ENCODE data around the gene VMP1. TPM values are rescaled to one million over a fixed set of nuclear protein-coding genes. Genes with fewer than 3 reads are reported as not detected.

Gene VMP1
- total and polyA plus RNA-seq, 4 donors = 43.3 to 507 (median 352) TPM

DNA sequence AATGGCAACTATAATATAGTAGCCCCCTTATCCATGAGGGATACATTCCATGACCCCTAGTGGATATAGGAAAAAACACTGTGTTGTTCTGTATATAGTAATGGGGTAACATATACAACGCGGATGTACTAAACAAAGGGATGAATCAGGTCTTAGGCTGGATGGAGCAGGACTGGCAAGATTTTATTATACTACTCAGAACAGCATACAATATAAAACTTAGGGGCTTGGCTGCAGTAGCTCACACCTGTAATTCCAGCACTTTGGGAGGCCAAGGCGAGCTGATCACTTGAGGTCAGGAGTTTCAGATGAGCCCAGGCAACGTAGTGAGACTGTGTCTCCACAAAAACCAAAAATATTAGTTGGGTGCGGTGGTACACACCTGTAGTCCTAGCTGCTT is 26.8 kb downstream of the VMP1 start:
- DNase-seq (no peak), ATAC-seq (ENCODE audit: low FRiP score) (no peak)
- Histone ChIP-seq H3K27ac (ENCODE audit: low read depth in 1 of 2, low read length in 2 of 2) (no peak overlapping the region), H3K4me1 (ENCODE audit: control insufficient read depth in 1 of 2, insufficient read depth in 2 of 2, low read length in 2 of 2) (no peaks in the 10 kb centered on the region), H3K4me3 (ENCODE audit: low read length in 2 of 2) (no peak overlapping the region), H3K36me3 (ENCODE audit: control insufficient read depth in 1 of 2, insufficient read depth in 2 of 2, low read length in 1 of 2) (peaks cover 0 to 5% of the 10 kb centered on the region in 2 donors), H3K27me3 (ENCODE audit: control insufficient read depth in 1 of 2, insufficient read depth in 2 of 2, low read length in 1 of 2) (no peaks in the 10 kb centered on the region), H3K9me3 (ENCODE audit: control insufficient read depth, low read length) (no peaks in the 10 kb centered on the region)
- intact Hi-C loops (cut with DNase I) = no loop called here
- 97% methylated on average over 5 of the region's 5 CpGs for WGBS, 2 donors

DNA sequence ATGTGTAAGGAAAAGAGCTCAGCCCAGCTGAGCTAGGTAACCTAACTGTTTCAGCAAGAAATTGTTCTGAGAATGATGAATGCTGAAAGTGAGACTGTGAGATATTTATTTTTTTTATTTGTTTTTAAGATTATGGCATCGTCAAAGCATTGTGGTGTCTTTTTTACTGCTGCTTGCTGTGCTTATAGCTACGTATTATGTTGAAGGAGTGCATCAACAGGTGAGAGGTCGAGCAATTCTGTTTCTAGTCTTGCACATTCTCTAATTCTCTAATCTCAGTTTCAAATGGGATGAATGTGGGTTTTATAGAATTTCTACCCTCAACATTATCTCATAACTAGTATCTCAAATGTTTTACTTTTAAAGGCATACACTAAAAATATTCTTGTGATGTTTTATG is 29.9 kb downstream of the VMP1 start:
- H3K27me3 ChIP-seq (ENCODE audit: control insufficient read depth in 1 of 2, insufficient read depth in 2 of 2, low read length in 1 of 2) = no peaks in the 10 kb centered on the region
- no peaks in the 10 kb centered on the region for H3K9me3 ChIP-seq (ENCODE audit: control insufficient read depth, low read length)
- no peak overlapping the region for H3K27ac ChIP-seq (ENCODE audit: low read depth in 1 of 2, low read length in 2 of 2)
- H3K4me3 ChIP-seq (ENCODE audit: low read length in 2 of 2) = no peak overlapping the region
- WGBS, 2 donors = 91 to 92% methylated on average over 3 of the region's 3 CpGs
- ATAC-seq (ENCODE audit: low FRiP score) (no peak), DNase-seq (no peak)
- no peaks in the 10 kb centered on the region for H3K4me1 ChIP-seq (ENCODE audit: control insufficient read depth in 1 of 2, insufficient read depth in 2 of 2, low read length in 2 of 2)
- intact Hi-C loops (cut with DNase I) = no loop called here
- peaks cover 0 to 5% of the 10 kb centered on the region in 2 donors for H3K36me3 ChIP-seq (ENCODE audit: control insufficient read depth in 1 of 2, insufficient read depth in 2 of 2, low read length in 1 of 2)

DNA sequence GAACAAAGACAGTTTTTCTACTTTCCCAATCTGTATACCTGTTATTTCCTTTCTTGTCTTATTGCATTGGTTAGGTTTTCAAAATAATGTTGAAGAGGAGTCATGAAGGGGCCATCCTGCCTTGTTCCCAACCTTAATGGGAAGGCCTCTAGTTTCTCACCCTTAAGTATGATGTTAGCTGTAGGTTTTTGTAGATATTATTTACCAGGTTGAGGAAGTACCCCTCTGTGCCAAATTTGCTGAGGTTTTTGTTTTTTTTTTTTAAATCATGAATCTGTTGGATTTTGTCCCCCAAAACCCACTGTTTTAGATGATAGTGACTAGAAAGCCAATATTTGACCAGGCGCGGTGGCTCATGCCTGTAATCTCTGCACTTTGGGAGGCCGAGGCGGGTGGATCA is 36.4 kb downstream of the VMP1 start:
- no peak for DNase-seq
- Histone ChIP-seq H3K36me3 (ENCODE audit: control insufficient read depth in 1 of 2, insufficient read depth in 2 of 2, low read length in 1 of 2) (peaks cover 0 to 2% of the 10 kb centered on the region in 2 donors), H3K27me3 (ENCODE audit: control insufficient read depth in 1 of 2, insufficient read depth in 2 of 2, low read length in 1 of 2) (no peaks in the 10 kb centered on the region), H3K4me3 (ENCODE audit: low read length in 2 of 2) (no peak overlapping the region), H3K27ac (ENCODE audit: low read depth in 1 of 2, low read length in 2 of 2) (no peak overlapping the region), H3K4me1 (ENCODE audit: control insufficient read depth in 1 of 2, insufficient read depth in 2 of 2, low read length in 2 of 2) (no peaks in the 10 kb centered on the region), H3K9me3 (ENCODE audit: control insufficient read depth, low read length) (no peaks in the 10 kb centered on the region)
- ATAC-seq (ENCODE audit: low FRiP score) = no peak
- intact Hi-C loops (cut with DNase I) = no loop called here
- 96 to 100% methylated on average over 4 of the region's 4 CpGs for WGBS, 2 donors

DNA sequence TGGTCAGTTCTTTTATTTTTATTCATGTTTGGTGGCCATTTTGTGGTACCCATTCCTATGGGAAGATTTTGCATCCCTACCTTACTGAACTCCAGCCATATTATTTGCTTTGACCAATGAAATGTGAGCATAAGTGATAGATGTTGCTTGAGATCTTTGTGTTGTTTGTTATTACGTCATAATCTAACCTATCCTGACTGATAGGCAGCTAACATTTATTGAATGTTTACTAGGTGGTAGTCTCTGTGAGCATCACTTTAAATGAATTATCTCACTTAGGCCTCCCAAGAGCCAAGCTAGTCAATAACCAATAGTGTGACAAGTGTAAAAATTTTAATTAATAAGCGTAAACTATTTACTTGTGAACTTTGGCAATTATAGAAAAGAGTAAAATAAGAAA is 37.6 kb downstream of the VMP1 start:
- no peaks in the 10 kb centered on the region for H3K27me3 ChIP-seq (ENCODE audit: control insufficient read depth in 1 of 2, insufficient read depth in 2 of 2, low read length in 1 of 2)
- peaks cover 0 to 2% of the 10 kb centered on the region in 2 donors for H3K36me3 ChIP-seq (ENCODE audit: control insufficient read depth in 1 of 2, insufficient read depth in 2 of 2, low read length in 1 of 2)
- DNase-seq (no peak), ATAC-seq (ENCODE audit: low FRiP score) (no peak)
- no peak overlapping the region for H3K4me3 ChIP-seq (ENCODE audit: low read length in 2 of 2)
- H3K4me1 ChIP-seq (ENCODE audit: control insufficient read depth in 1 of 2, insufficient read depth in 2 of 2, low read length in 2 of 2) = no peaks in the 10 kb centered on the region
- no peaks in the 10 kb centered on the region for H3K9me3 ChIP-seq (ENCODE audit: control insufficient read depth, low read length)
- H3K27ac ChIP-seq (ENCODE audit: low read depth in 1 of 2, low read length in 2 of 2) = no peak overlapping the region
- intact Hi-C loops (cut with DNase I) = no loop called here
- 95 to 96% methylated on average over 2 of the region's 2 CpGs for WGBS, 2 donors

- H3K4me1 ChIP-seq (ENCODE audit: control insufficient read depth in 1 of 2, insufficient read depth in 2 of 2, low read length in 2 of 2) = no peaks in the 10 kb centered on the region
- peaks cover 0 to 2% of the 10 kb centered on the region in 2 donors for H3K36me3 ChIP-seq (ENCODE audit: control insufficient read depth in 1 of 2, insufficient read depth in 2 of 2, low read length in 1 of 2)
- H3K9me3 ChIP-seq (ENCODE audit: control insufficient read depth, low read length) = no peaks in the 10 kb centered on the region
- no peak overlapping the region for H3K27ac ChIP-seq (ENCODE audit: low read depth in 1 of 2, low read length in 2 of 2)
- DNase-seq (no peak), ATAC-seq (ENCODE audit: low FRiP score) (no peak)
- WGBS, 2 donors = 74 to 82% methylated on average over 4 of the region's 4 CpGs
- intact Hi-C loops (cut with DNase I) = no loop called here
- no peaks in the 10 kb centered on the region for H3K27me3 ChIP-seq (ENCODE audit: control insufficient read depth in 1 of 2, insufficient read depth in 2 of 2, low read length in 1 of 2)
- H3K4me3 ChIP-seq (ENCODE audit: low read length in 2 of 2) = no peak overlapping the region
Observed at GRCh38 chr17:59746849-59747445, 39.5 kb downstream of the VMP1 start.

DNA sequence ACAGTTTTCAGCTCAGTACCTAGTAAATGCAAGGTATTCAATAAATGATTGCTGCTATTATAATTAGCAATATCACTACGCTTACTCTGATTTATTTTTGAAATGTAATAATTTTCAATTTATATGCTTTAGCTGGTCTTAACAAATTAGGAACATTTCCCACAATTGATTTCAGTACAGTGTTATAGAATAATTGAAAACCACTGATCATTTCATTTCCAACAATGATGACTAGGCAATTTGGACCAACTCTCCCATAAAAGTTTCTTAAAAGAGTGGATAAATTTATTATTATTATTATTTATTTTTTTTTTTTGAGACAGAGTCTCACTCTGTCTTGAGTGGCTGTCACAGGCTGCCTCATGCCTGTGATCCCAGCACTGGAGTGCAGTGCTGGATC is 41.1 kb downstream of the VMP1 start:
- no peak for DNase-seq
- no peaks in the 10 kb centered on the region for H3K36me3 ChIP-seq (ENCODE audit: control insufficient read depth in 1 of 2, insufficient read depth in 2 of 2, low read length in 1 of 2)
- ATAC-seq (ENCODE audit: low FRiP score) = no peak
- WGBS, 2 donors = 95 to 97% methylated on average over 1 of the region's 1 CpG
- no peak overlapping the region for H3K27ac ChIP-seq (ENCODE audit: low read depth in 1 of 2, low read length in 2 of 2)
- no peaks in the 10 kb centered on the region for H3K27me3 ChIP-seq (ENCODE audit: control insufficient read depth in 1 of 2, insufficient read depth in 2 of 2, low read length in 1 of 2)
- H3K4me3 ChIP-seq (ENCODE audit: low read length in 2 of 2) = no peak overlapping the region
- no peaks in the 10 kb centered on the region for H3K9me3 ChIP-seq (ENCODE audit: control insufficient read depth, low read length)
- intact Hi-C loops (cut with DNase I) = no loop called here
- no peaks in the 10 kb centered on the region for H3K4me1 ChIP-seq (ENCODE audit: control insufficient read depth in 1 of 2, insufficient read depth in 2 of 2, low read length in 2 of 2)

- WGBS, 2 donors = 90 to 92% methylated on average over 11 of the region's 11 CpGs
- Histone ChIP-seq H3K9me3 (ENCODE audit: control insufficient read depth, low read length) (no peaks in the 10 kb centered on the region), H3K36me3 (ENCODE audit: control insufficient read depth in 1 of 2, insufficient read depth in 2 of 2, low read length in 1 of 2) (no peaks in the 10 kb centered on the region), H3K4me1 (ENCODE audit: control insufficient read depth in 1 of 2, insufficient read depth in 2 of 2, low read length in 2 of 2) (peaks cover 2 to 4% of the 10 kb centered on the region in 2 donors), H3K27me3 (ENCODE audit: control insufficient read depth in 1 of 2, insufficient read depth in 2 of 2, low read length in 1 of 2) (no peaks in the 10 kb centered on the region), H3K4me3 (ENCODE audit: low read length in 2 of 2) (no peak overlapping the region), H3K27ac (ENCODE audit: low read depth in 1 of 2, low read length in 2 of 2) (no peak overlapping the region)
- intact Hi-C loops (cut with DNase I) = loop anchor here in 1 of 2 donors (2.0 kb wide), 1 partner anchor 107 kb away; no protein-coding TSS in a partner anchor
- no peak for ATAC-seq (ENCODE audit: low FRiP score)
- no peak for DNase-seq
Observed at GRCh38 chr17:59751955-59752413, 44.5 kb downstream of the VMP1 start.

DNA sequence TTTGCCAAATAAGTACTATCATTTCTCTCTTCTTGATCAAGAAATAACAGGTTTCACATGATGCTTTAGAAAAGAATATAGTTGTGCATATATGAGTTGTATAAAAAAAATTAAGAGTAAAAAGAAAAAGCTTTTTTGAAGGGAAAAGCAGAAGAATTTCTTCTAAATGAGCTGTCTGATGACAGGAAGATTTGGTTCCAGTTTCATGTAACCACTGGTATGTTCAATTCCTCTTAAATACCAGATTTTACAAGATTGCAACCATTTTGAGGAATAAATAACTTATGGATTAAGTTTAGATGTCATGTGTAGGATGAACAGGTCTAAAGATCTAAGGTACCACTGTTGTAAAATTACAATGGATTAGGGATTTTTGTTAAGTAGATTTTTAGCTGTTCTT is 45.0 kb downstream of the VMP1 start:
- no peak overlapping the region for H3K4me3 ChIP-seq (ENCODE audit: low read length in 2 of 2)
- no peak overlapping the region for H3K27ac ChIP-seq (ENCODE audit: low read depth in 1 of 2, low read length in 2 of 2)
- no peaks in the 10 kb centered on the region for H3K9me3 ChIP-seq (ENCODE audit: control insufficient read depth, low read length)
- ATAC-seq (ENCODE audit: low FRiP score) (no peak), DNase-seq (no peak)
- no peaks in the 10 kb centered on the region for H3K36me3 ChIP-seq (ENCODE audit: control insufficient read depth in 1 of 2, insufficient read depth in 2 of 2, low read length in 1 of 2)
- H3K4me1 ChIP-seq (ENCODE audit: control insufficient read depth in 1 of 2, insufficient read depth in 2 of 2, low read length in 2 of 2) = peaks cover 2 to 4% of the 10 kb centered on the region in 2 donors
- no peaks in the 10 kb centered on the region for H3K27me3 ChIP-seq (ENCODE audit: control insufficient read depth in 1 of 2, insufficient read depth in 2 of 2, low read length in 1 of 2)
- intact Hi-C loops (cut with DNase I) = loop anchor here in 1 of 2 donors (2.0 kb wide), 1 partner anchor 106 kb away; no protein-coding TSS in a partner anchor

GRCh38 chr17:59752922-59753321 is 45.5 kb downstream of the VMP1 start:
- Histone ChIP-seq H3K9me3 (ENCODE audit: control insufficient read depth, low read length) (no peaks in the 10 kb centered on the region), H3K36me3 (ENCODE audit: control insufficient read depth in 1 of 2, insufficient read depth in 2 of 2, low read length in 1 of 2) (no peaks in the 10 kb centered on the region), H3K27ac (ENCODE audit: low read depth in 1 of 2, low read length in 2 of 2) (no peak overlapping the region), H3K27me3 (ENCODE audit: control insufficient read depth in 1 of 2, insufficient read depth in 2 of 2, low read length in 1 of 2) (no peaks in the 10 kb centered on the region), H3K4me3 (ENCODE audit: low read length in 2 of 2) (no peak overlapping the region), H3K4me1 (ENCODE audit: control insufficient read depth in 1 of 2, insufficient read depth in 2 of 2, low read length in 2 of 2) (peaks cover 2 to 4% of the 10 kb centered on the region in 2 donors)
- ATAC-seq (ENCODE audit: low FRiP score) (no peak), DNase-seq (no peak)
- 79 to 84% methylated on average over 7 of the region's 7 CpGs for WGBS, 2 donors
- intact Hi-C loops (cut with DNase I) = loop anchor here in 1 of 2 donors (2.0 kb wide), 1 partner anchor 106 kb away; no protein-coding TSS in a partner anchor
